Thyroid gland (tissue), 4 donors: ENCODE measurements around the gene KCNJ11. TPM values are rescaled to one million over a fixed set of nuclear protein-coding genes. Genes with fewer than 3 reads are reported as not detected.
A peak's percentile ranks its signal among the peaks of the same experiment; 100 is the strongest.

ENCODE experiments used
- DNase-seq, 2 donors: peaks; one replicate each; pipeline ENCODE4 v3.0.0-alpha.2; 2019
- H3K27ac ChIP-seq, 3 donors: fragments of 200-600 bp; sonication (generic); 1 replicate in 2 of 3; 2 replicates in 1 of 3; pipeline ENCODE4 v1.5.1; 2016 to 2019; ENCODE audit warnings: mild to moderate bottlenecking in 1 of 3, moderate library complexity in 1 of 3
- H3K27me3 ChIP-seq: fragments of 200-600 bp; sonication (generic); one replicate; pipeline ENCODE4 v1.5.1; 2019
- H3K36me3 ChIP-seq, 2 donors: fragments of 200-600 bp; sonication (generic); one replicate each; pipeline ENCODE4 v1.5.1; 2016 to 2019
- H3K4me1 ChIP-seq, 2 donors: fragments of 200-600 bp; sonication (generic); one replicate each; pipeline ENCODE4 v1.5.1; 2017 to 2019
- H3K4me3 ChIP-seq, 3 donors: fragments of 200-600 bp; sonication (generic); replicated peaks in 1 of 3; 1 replicate in 2 of 3; 2 replicates in 1 of 3; pipeline ENCODE4 v1.5.1; 2016; ENCODE audit warnings: mild to moderate bottlenecking in 1 of 3
- H3K9me3 ChIP-seq: fragments of 200-600 bp; sonication (generic); one replicate; pipeline ENCODE4 v1.5.1; 2017
- POLR2A ChIP-seq, 2 donors: fragments of 450-650 bp; IDR thresholded peaks; one replicate each; pipeline ENCODE4 v1.6.1; 2017; ENCODE audit warnings: antibody characterized with exemption in 2 of 2, mild to moderate bottlenecking in 2 of 2, moderate library complexity in 1 of 2
- WGBS, 2 donors: methylation state at CpG; one replicate each; pipeline ENCODE4 v1.1.5; 2017; 5-methylcytosine and 5-hydroxymethylcytosine counted together
- intact Hi-C: fragments of 100-400 bp; cut with DNase I; formaldehyde crosslinking; loops from one replicate; pipeline ENCODE4 v1.15.1; 2023
- total RNA-seq, 4 donors: library from RNA; depleted of rRNA; stranded (reverse); fragments of >200 nt; gene quantifications; one replicate each; pipeline ENCODE4 v1.2.3, GENCODE V29; 2016
- TF ChIP-seq, protein P1 (sequence below), 6 experiments: fragments of 200-600 bp in 3 of 6; fragments of 450-650 bp in 3 of 6; sonication (generic) in 3 of 6; IDR thresholded peaks; one replicate each; pipeline ENCODE4 v1.5.1; 2016 to 2019; ENCODE audit warnings: antibody characterized with exemption in 6 of 6, mild to moderate bottlenecking in 2 of 6, inconsistent platforms in 1 of 6, moderate library complexity in 1 of 6

The KCNJ11 gene
- total RNA-seq, 4 donors from 2014 or later = 7.3 to 18.9 (median 15.9) TPM

DNA sequence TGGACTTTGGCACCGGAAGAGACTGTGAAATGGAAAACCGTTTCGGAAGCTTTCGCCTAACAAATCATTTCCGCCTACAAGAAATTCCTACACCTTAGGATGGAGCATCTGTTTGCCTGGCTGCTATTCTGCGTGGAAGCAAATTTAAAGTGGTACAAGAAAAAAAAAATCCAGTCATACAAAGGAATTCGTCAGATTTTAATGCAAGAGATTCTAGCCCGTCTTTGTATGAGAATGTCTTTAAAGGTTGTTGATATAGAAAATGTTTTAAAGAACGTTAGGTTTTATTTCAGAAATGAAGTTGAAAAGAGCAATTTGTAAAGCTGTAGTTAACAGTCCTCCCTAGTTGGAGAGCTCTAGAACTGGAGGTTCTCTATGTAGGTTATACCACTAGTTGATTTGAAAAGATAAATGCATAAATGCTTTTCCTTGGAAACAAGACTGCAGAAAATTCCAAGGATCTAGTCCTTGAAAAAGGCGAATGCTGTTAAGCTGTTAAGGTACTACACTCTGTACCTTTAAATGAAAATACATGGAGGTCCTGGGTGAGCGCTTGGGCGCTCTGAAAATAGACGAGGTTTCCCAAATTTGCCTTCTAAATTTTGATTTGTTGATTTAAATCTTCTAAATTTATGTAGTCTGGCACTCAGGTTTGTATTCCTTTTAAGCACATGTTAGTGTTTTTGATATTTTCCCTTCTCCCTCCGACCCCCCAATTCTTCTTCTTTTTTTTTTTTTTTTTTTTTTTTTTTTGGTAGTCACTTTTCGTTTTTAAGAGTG, 34.4 kb downstream of the KCNJ11 start:
- Histone ChIP-seq H3K27ac (peak overlapping the region in 2 of 3 donors; percentile 53 to 87), H3K4me1 (peaks cover 3 to 9% of the 10 kb centered on the region in 2 donors), H3K27me3 (no peaks in the 10 kb centered on the region), H3K4me3 (peak overlapping the region in 2 of 3 donors; percentile 21 to 52), H3K36me3 (no peaks in the 10 kb centered on the region), H3K9me3 (no peaks in the 10 kb centered on the region)
- DNase-seq = no peak
- WGBS, 2 donors = 6 to 10% methylated on average over 15 of the region's 15 CpGs
- intact Hi-C loops = no loop called here
- TF ChIP-seq POLR2A (IDR thresholded peaks at IDR 0.05) = no peak
- TF ChIP-seq, protein P1, sequence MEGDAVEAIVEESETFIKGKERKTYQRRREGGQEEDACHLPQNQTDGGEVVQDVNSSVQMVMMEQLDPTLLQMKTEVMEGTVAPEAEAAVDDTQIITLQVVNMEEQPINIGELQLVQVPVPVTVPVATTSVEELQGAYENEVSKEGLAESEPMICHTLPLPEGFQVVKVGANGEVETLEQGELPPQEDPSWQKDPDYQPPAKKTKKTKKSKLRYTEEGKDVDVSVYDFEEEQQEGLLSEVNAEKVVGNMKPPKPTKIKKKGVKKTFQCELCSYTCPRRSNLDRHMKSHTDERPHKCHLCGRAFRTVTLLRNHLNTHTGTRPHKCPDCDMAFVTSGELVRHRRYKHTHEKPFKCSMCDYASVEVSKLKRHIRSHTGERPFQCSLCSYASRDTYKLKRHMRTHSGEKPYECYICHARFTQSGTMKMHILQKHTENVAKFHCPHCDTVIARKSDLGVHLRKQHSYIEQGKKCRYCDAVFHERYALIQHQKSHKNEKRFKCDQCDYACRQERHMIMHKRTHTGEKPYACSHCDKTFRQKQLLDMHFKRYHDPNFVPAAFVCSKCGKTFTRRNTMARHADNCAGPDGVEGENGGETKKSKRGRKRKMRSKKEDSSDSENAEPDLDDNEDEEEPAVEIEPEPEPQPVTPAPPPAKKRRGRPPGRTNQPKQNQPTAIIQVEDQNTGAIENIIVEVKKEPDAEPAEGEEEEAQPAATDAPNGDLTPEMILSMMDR (IDR thresholded peaks at IDR 0.05) = no peak

DNA sequence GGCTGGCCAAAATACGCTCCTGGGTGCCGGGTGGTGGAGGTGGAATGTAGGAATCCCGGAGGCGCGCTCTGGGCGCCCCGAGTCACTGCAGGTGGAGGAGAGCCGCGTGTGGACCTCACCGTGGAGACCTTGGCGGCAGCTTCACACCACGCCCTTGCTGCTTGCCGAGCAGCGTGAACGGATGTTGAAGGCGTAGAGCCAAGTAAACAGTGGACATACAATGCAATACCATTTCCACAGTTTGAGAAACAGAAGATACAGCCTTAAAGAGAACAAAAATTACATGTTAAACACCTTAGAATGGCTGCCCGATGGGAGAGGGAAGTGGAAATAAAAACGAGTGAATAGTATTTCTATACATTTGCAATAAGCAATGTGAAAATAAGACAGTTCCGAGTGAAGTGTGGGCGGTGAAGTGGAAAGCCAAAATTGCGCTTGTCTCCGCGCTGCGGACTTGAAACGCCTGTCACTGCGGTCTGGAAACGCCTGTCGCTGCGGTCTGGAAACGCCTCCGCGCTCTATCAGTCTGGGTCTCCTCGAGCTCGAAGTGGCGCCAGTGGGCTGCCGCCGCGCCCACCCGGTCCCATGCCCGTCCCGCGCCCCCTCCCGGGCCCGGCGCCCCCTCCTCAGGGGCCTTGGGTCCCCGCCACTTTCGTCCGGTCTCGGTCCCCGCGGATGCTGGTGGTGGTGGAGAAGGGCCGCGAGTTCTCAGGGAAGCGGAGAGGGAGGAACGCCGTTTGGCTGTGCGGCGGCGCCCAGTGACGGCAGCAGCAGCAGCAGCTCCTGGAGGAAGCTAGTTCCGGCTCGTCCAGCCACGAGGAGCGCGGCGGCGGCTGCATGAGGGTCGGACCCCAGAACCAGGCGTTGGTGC, 35.3 kb downstream of the KCNJ11 start:
- H3K9me3 ChIP-seq = no peaks in the 10 kb centered on the region
- H3K36me3 ChIP-seq = no peaks in the 10 kb centered on the region
- peak overlapping the region; percentile 21 to 52 (median 29) for H3K4me3 ChIP-seq
- peak; percentile 69 to 74 for DNase-seq
- peak in 1 of 2 donors; percentile 57 for TF ChIP-seq POLR2A (IDR thresholded peaks at IDR 0.05)
- TF ChIP-seq, protein P1 (IDR thresholded peaks at IDR 0.05) = no peak
- intact Hi-C loops = no loop called here
- no peaks in the 10 kb centered on the region for H3K27me3 ChIP-seq
- peak overlapping the region; percentile 53 to 87 (median 59) for H3K27ac ChIP-seq
- WGBS, 2 donors = 0 to 1% methylated on average over 35 to 58 of the region's 69 CpGs
- H3K4me1 ChIP-seq = peaks cover 3 to 9% of the 10 kb centered on the region in 2 donors

DNA sequence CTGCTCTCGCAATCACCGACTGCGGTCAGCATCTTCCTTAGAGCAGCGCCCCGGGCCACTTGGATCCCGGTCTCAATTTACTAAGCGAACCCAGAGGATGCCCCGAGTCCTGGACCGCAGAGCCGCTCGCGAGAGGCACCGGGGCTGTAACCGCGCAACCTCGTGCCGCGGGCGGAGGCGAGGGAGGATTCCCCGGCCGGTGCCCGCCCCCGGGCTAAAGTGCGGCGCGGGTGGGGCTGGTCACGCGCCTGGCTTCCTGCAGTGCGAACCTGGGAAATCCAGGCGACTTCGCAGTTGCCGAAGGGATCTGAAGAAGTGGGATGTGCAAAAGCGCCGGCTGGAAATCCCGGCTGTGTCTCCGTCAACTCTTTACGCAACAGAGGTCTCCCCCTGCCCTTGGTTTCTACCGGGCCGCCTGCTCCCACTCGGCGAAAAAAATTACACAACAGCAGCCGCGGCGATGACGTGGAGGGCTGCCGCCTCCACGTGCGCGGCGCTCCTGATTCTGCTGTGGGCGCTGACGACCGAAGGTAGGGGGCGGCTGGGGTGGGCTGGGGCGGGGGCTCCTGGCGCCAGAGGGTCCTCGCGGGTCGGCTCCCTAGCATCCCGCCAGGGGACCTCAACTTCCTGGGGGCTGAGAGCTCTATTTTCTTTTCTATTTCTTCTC, 36.8 kb downstream of the KCNJ11 start, which contains the start of gene NCR3LG1:
TSS of gene NCR3LG1 (plus strand) at position 291 of the 667 bp plus-strand sequence. CDS start at position 461, 170 bp downstream.
- intact Hi-C loops = no loop called here
- 2 to 5% methylated on average over 32 to 54 of the region's 61 CpGs for WGBS, 2 donors
- H3K27me3 ChIP-seq = no peaks in the 10 kb centered on the region

DNA sequence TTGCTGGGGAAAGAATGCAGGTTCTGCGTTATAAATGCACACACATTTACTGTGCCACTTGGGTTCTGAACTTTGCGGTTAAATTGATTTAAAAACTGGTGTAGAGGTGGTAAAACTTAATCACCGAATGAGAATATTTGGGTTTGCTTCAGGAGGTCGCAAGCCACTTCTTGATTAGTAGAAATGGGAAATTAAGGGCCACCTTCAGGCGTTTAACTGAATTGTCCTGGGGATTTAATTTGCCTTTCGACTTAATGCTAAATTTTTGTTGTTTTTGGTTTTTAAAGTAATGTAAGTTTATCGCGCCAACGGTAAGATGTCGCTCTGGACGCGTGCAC, 37.3 kb downstream of the KCNJ11 start:
- H3K27ac ChIP-seq = no peak overlapping the region
- intact Hi-C loops = no loop called here
- no peak for TF ChIP-seq POLR2A (IDR thresholded peaks at IDR 0.05)
- TF ChIP-seq, protein P1 (IDR thresholded peaks at IDR 0.05) = peak in 4 of 6 experiments; percentile 3 to 19 (median 10)
- H3K9me3 ChIP-seq = no peaks in the 10 kb centered on the region
- peaks cover 3 to 9% of the 10 kb centered on the region in 2 donors for H3K4me1 ChIP-seq
- DNase-seq = no peak
- H3K4me3 ChIP-seq = peak overlapping the region; percentile 7 to 52 (median 32)
- 27 to 41% methylated on average over 12 of the region's 12 CpGs for WGBS, 2 donors
- no peaks in the 10 kb centered on the region for H3K27me3 ChIP-seq
- H3K36me3 ChIP-seq = no peaks in the 10 kb centered on the region

More for the DNA sequence above, 36.8 kb downstream of the KCNJ11 start, which contains the start of gene NCR3LG1:
- H3K9me3 ChIP-seq = no peaks in the 10 kb centered on the region
- TF ChIP-seq POLR2A (IDR thresholded peaks at IDR 0.05) = peak in 1 of 2 donors; percentile 28
- TF ChIP-seq, protein P1 (IDR thresholded peaks at IDR 0.05) = peak in 1 of 6 experiments; percentile 10
- peak within 1 kb of the TSS in 2 of 3 donors; percentile 18 to 87 for H3K27ac ChIP-seq
- peak; percentile 66 for DNase-seq
- H3K4me1 ChIP-seq = peaks cover 3 to 9% of the 10 kb centered on the region in 2 donors
- H3K4me3 ChIP-seq = peak within 1 kb of the TSS; percentile 7 to 52 (median 32)
- no peaks in the 10 kb centered on the region for H3K36me3 ChIP-seq
